Testis (tissue), 3 donors: ENCODE measurements around the gene REEP5. TPM values are rescaled to one million over a fixed set of nuclear protein-coding genes. Genes with fewer than 3 reads are reported as not detected.

Source experiments
- DNase-seq: peaks from one replicate; pipeline ENCODE4 v3.0.0-alpha.2; 2019
- H3K27ac ChIP-seq, 2 donors: fragments of 200-600 bp; sonication (generic); one replicate each; pipeline ENCODE4 v1.5.1; 2019
- H3K27me3 ChIP-seq: fragments of 200-600 bp; sonication (generic); one replicate; pipeline ENCODE4 v1.5.1; 2019
- H3K36me3 ChIP-seq: fragments of 200-600 bp; sonication (generic); one replicate; pipeline ENCODE4 v1.5.1; 2017; ENCODE audit warnings: low read depth; ENCODE audit errors: missing control alignments
- H3K4me1 ChIP-seq: fragments of 200-600 bp; sonication (generic); one replicate; pipeline ENCODE4 v1.5.1; 2019
- H3K4me3 ChIP-seq, 2 donors: fragments of 200-600 bp; sonication (generic); one replicate each; pipeline ENCODE4 v1.5.1; 2017 to 2019
- H3K9me3 ChIP-seq: fragments of 200-600 bp; sonication (generic); one replicate; pipeline ENCODE4 v1.5.1; 2017
- CTCF ChIP-seq, 3 experiments: fragments of 450-650 bp in 2 of 3; fragments of 200-600 bp in 1 of 3; sonication (generic) in 1 of 3; IDR thresholded peaks; one replicate each; pipeline ENCODE4 v1.5.1; 2016 to 2019; ENCODE audit warnings: antibody characterized with exemption in 3 of 3, mild to moderate bottlenecking in 2 of 3, moderate library complexity in 1 of 3
- POLR2A ChIP-seq: fragments of 450-650 bp; IDR thresholded peaks from one replicate; pipeline ENCODE4 v1.6.1; 2017; ENCODE audit warnings: antibody characterized with exemption, mild to moderate bottlenecking, moderate library complexity
- WGBS, 2 donors: methylation state at CpG; one replicate each; pipeline ENCODE4 v1.1.5; 2018; 5-methylcytosine and 5-hydroxymethylcytosine counted together
- intact Hi-C: fragments of 100-400 bp; cut with DNase I; formaldehyde crosslinking; loops from one replicate; pipeline ENCODE4 v1.15.1; 2023; ENCODE audit warnings: low total_unique reads
- polyA plus RNA-seq: library from polyadenylated mRNA; stranded (reverse); fragments of 350-450 nt; fragmentation: Illumina TruSeq; extraction: RNeasy Lipid Tissue Mini Kit (QIAGEN cat#74804); gene quantifications from one replicate; pipeline ENCODE4 v1.2.3, GENCODE V29; 2014; ENCODE audit warnings: low read depth, low replicate concordance; ENCODE audit not compliant: insufficient read depth
- total RNA-seq, 2 donors: library from RNA; depleted of rRNA; stranded (reverse); fragments of >200 nt; gene quantifications; one replicate each; pipeline ENCODE4 v1.2.3, GENCODE V29; 2016

REEP5 gene
- total and polyA plus RNA-seq, 3 donors from 2014 or later, result 33.3 to 75.6 (median 34.2) TPM

GRCh38 chr5:112958093-112959088, 36.4 kb upstream of the REEP5 start:
- H3K36me3 ChIP-seq, result no peaks in the 10 kb centered on the region
- TF ChIP-seq CTCF (IDR thresholded peaks at IDR 0.05), result no peak
- TF ChIP-seq POLR2A, result no peak
- peaks cover 8% of the 10 kb centered on the region for H3K4me1 ChIP-seq
- intact Hi-C loops, result no loop called here
- H3K27me3 ChIP-seq, result no peaks in the 10 kb centered on the region
- DNase-seq, result peak; percentile 51
- H3K4me3 ChIP-seq, result no peak overlapping the region
- WGBS, 2 donors, result 31% methylated on average over 5 of the region's 5 CpGs
- peak overlapping the region in 1 of 2 donors; percentile 37 for H3K27ac ChIP-seq
- H3K9me3 ChIP-seq, result no peaks in the 10 kb centered on the region

GRCh38 chr5:112957036-112957808, 35.2 kb upstream of the REEP5 start:
- intact Hi-C loops, result no loop called here

GRCh38 chr5:112956606-112957005, 34.6 kb upstream of the REEP5 start:
- no peaks in the 10 kb centered on the region for H3K36me3 ChIP-seq
- TF ChIP-seq CTCF (IDR thresholded peaks at IDR 0.05), result no peak
- TF ChIP-seq POLR2A, result no peak
- H3K27ac ChIP-seq, result no peak overlapping the region
- no peak overlapping the region for H3K4me3 ChIP-seq
- no peaks in the 10 kb centered on the region for H3K27me3 ChIP-seq
- 51 to 56% methylated on average over 3 of the region's 3 CpGs for WGBS, 2 donors
- intact Hi-C loops, result no loop called here
- no peak for DNase-seq
- H3K4me1 ChIP-seq, result peaks cover 8% of the 10 kb centered on the region
- no peaks in the 10 kb centered on the region for H3K9me3 ChIP-seq

More at GRCh38 chr5:112957036-112957808, 35.2 kb upstream of the REEP5 start:
- Histone ChIP-seq H3K4me3 (no peak overlapping the region), H3K4me1 (peaks cover 8% of the 10 kb centered on the region), H3K9me3 (no peaks in the 10 kb centered on the region), H3K27ac (no peak overlapping the region), H3K27me3 (no peaks in the 10 kb centered on the region), H3K36me3 (no peaks in the 10 kb centered on the region)
- no peak for DNase-seq
- TF ChIP-seq CTCF (IDR thresholded peaks at IDR 0.05), result no peak
- no peak for TF ChIP-seq POLR2A
- WGBS, 2 donors, result 70% methylated on average over 2 of the region's 2 CpGs

- H3K27ac ChIP-seq, result no peak overlapping the region
- TF ChIP-seq CTCF (IDR thresholded peaks at IDR 0.05) (no peak), POLR2A (no peak)
- H3K9me3 ChIP-seq, result no peaks in the 10 kb centered on the region
- no peaks in the 10 kb centered on the region for H3K27me3 ChIP-seq
- intact Hi-C loops, result no loop called here
- WGBS, 2 donors, result 91 to 94% methylated on average over 12 of the region's 12 CpGs
- no peaks in the 10 kb centered on the region for H3K36me3 ChIP-seq
- no peak overlapping the region for H3K4me3 ChIP-seq
- DNase-seq, result no peak
- no peaks in the 10 kb centered on the region for H3K4me1 ChIP-seq
These were observed 29.2 kb upstream of the REEP5 start for GRCh38 chr5:112951124-112951702.
